ENCODE results near the gene ARHGAP18.

Gene ARHGAP18

GRCh38 chr6:129624488-129624887, 85.5 kb downstream of the ARHGAP18 start:
- in situ Hi-C loops (cut with HindIII; ENCODE audit: low sequenced_read_pairs) = no loop called here

- in situ Hi-C loops (cut with HindIII; ENCODE audit: low sequenced_read_pairs) = no loop called here
These were observed 86.8 kb downstream of the ARHGAP18 start for GRCh38 chr6:129623008-129623732.

DNA sequence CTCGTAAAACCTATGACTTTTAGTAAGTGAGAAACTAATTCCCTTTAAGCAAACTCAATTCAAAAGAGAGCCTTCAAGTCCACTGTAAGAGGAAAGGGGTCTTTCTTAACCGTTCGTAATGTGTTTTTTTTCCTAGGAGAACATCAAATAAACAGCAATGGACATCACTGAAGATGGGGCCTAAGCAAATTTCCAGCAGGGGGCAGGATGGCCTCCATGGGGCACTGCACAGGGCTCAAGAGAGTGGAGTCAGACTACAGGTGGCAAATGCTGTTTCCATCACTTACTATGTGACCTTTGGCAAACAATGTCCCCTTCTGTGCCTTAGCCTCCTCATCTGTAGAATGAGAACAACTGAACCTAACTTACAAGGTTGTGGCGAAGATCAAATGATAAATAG, 88.7 kb downstream of the ARHGAP18 start:
- in situ Hi-C loops (cut with HindIII; ENCODE audit: low sequenced_read_pairs) = no loop called here

DNA sequence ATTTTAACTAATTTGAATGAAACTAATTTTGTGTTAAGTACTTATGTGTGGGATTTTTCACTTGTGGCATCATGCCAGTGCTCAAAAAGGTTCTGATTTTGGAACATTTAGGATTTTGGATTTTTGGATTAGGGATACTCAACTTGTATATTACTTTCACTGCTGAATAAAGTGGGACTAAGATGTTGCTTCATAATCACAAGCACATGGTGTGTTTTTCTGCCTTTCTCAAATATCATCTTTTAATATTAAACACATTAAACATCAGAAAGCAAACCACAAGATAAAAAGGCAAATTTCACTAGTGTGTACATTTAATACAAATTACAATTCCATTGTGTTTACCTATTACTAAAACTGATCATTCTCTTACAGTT, 89.8 kb downstream of the ARHGAP18 start:
- in situ Hi-C loops (cut with HindIII; ENCODE audit: low sequenced_read_pairs) = no loop called here

DNA sequence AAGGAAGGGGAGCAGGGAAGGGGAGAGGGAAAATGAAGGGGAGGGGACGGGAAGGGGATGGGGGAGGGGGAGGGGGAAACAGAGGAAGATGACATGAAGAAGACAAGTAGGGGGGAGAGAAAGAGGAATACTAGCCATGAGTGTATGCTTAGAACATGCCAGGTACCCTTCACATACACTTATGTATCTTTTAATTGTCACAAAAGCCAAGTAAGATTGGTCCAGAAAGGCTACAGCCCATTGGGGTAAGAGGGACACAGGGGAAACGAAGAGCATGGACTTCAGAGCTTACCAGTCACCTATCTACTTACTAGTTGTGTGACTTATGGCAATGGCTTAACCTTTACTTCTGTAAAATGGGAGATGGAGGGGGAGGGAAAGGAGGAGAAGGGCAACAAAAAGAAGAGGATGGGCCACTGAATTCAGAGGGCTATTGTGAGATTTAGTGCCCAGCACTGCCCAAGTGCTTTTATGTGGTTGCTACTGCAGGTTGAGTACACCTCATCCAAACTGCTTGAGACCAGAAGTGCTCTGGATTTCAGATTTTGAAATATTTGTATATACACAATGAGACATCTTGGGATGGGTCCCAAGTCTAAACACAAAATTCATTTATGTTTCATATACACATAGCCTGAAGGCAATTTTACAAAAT, 90.3 kb downstream of the ARHGAP18 start:
- in situ Hi-C loops (cut with HindIII; ENCODE audit: low sequenced_read_pairs) = no loop called here

GRCh38 chr6:129617986-129618385, 92.0 kb downstream of the ARHGAP18 start:
- in situ Hi-C loops (cut with HindIII; ENCODE audit: low sequenced_read_pairs) = no loop called here

DNA sequence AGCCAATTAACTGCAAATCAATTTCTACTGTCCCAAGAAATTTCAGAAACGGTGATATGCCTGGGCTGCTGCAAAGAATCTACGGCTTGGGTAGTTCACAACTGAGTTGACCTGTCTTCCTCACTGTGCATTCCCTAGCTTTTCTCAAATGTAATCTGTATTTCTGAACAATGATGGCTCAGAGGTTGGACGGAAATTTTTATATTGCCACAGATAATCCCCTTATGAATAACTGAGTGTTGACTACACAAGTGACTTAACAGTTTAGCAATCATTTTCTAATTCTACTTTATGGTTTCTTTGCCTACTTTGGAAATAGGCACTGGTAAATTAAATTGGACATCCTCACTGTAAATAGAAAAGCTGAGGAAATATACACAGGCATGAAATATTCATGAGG, 94.5 kb downstream of the ARHGAP18 start:
- in situ Hi-C loops (cut with HindIII; ENCODE audit: low sequenced_read_pairs) = no loop called here

DNA sequence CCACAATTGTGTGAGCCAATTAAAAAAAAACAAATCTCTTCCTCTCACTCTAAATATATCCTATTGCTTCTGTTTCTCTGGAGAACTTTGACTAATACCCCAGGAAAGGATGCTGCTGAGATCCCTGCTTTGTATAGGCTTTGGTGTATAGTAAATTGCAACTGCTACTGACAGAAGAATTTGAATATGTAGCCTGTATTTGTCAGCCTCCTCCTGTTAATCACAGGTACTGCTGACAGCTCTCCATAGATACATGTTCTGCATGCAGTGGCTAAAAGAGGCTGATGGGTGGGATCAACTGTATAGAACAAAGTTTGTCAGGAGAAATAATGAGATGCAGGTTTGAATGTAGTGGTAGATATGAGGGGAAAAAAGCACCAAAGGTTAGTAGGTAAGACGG, 95.0 kb downstream of the ARHGAP18 start:
- in situ Hi-C loops (cut with HindIII; ENCODE audit: low sequenced_read_pairs) = no loop called here

DNA sequence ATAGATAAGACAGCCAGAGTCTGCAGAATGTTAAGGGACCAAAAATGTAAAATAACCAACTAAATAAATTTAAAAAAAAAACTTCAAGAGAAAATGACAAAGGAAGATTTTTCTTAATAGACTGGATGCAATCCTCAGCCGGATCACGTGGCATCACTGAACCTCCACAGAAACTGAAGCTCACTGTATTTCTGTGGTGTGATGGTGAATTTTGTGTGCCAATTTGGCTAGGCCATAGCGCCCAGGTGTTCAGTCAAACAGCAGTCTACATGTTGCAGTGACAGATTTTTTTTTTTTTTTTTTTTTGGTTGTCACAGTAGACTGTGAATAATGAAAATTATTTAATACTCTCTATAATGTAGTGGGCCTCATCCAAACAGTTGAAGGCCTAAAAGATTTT, 95.5 kb downstream of the ARHGAP18 start:
- in situ Hi-C loops (cut with HindIII; ENCODE audit: low sequenced_read_pairs) = no loop called here

DNA sequence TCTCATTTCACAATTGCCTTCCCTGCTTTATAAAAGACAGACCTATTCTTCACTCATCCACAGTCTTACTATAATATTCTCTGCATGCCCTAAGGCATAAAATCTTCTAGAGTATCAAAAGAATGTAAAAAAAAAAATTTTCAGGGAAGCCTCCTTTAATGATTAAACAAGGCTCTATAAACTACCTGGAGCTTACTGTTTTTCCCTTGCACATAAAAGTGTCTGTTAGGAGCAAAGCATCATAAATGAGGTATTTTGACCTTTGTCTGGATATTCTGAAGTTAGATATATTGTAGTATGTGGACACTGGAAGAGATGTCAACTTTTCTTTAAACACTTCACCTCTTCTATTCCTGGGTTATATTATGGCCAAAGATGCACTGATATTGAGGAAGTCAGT, 97.5 kb downstream of the ARHGAP18 start:
- in situ Hi-C loops (cut with HindIII; ENCODE audit: low sequenced_read_pairs) = no loop called here

DNA sequence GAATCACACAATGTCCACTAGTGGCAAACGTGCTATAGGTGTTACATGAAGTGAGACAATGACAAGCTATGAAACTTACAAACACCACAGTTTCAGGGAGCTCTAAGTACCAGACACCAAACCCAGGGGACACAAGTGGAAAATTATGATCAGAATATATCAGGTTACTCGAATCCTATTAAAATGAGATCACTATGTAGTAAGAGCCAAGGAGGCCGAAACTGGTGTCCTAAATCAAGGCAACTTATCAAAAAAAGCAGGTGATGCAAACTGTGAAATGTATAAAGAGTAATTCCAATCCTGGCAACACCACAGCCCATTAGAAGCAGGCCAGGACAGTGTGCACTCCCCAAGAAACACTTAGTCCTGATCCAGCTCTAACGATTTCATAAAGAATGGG, 100.3 kb downstream of the ARHGAP18 start:
- in situ Hi-C loops (cut with HindIII; ENCODE audit: low sequenced_read_pairs) = no loop called here

GRCh38 chr6:129608886-129609537, 101.0 kb downstream of the ARHGAP18 start:
- in situ Hi-C loops (cut with HindIII; ENCODE audit: low sequenced_read_pairs) = no loop called here

DNA sequence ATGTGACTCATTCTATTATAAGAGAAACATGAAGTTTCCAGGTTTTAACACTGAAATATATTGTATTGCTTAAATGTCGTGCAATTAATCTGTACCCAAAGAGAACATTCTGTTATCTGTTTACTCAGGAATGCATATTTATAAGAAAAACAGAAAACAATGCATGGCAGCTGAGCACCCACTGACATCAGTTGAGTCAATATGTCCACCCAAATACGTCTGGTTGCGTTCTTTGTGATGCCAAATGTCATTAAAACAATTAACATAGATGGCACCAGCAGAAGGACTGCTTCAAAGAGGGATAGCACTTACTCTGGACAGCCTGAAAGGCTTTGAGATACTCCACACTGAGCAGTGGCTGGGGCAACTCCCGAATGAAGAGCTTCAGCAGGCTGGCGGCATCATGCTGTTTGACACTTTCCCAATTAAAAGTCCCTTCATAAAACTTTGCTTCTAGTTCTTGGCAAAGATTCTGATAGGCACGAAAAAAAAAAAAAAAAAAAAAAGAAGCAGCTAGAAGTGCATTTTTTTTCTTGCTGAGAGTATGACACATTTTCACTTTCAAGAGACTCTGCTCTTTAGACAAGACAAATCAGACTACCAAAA, 102.3 kb downstream of the ARHGAP18 start:
- in situ Hi-C loops (cut with HindIII; ENCODE audit: low sequenced_read_pairs) = no loop called here

GRCh38 chr6:129606664-129607063, 103.3 kb downstream of the ARHGAP18 start:
- in situ Hi-C loops (cut with HindIII; ENCODE audit: low sequenced_read_pairs) = no loop called here

DNA sequence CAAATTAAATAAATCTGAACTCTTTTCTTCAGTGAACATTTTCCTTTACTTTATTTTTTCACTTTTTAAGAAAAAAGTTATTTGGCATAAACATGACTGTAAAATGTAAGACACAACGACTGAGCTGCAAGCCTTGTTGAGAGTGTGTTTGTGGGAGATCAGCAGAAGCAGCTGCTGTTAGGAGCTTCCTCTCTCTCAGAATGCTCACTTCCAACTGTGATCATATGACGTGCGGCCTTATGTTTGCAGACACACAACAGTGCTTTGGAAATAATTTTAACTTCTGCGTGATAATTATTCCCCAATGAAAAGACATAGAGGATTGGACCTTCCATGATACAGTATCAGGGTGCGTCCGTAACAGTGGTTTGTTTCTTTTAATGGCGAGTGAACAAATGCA, 104.0 kb downstream of the ARHGAP18 start:
- in situ Hi-C loops (cut with HindIII; ENCODE audit: low sequenced_read_pairs) = no loop called here

GRCh38 chr6:129605095-129605494, 104.9 kb downstream of the ARHGAP18 start:
- in situ Hi-C loops (cut with HindIII; ENCODE audit: low sequenced_read_pairs) = no loop called here

GRCh38 chr6:129604321-129604720, 105.7 kb downstream of the ARHGAP18 start:
- in situ Hi-C loops (cut with HindIII; ENCODE audit: low sequenced_read_pairs) = no loop called here

GRCh38 chr6:129603741-129604140, 106.2 kb downstream of the ARHGAP18 start:
- in situ Hi-C loops (cut with HindIII; ENCODE audit: low sequenced_read_pairs) = no loop called here

GRCh38 chr6:129601323-129601722, 108.7 kb downstream of the ARHGAP18 start:
- in situ Hi-C loops (cut with HindIII; ENCODE audit: low sequenced_read_pairs) = no loop called here

DNA sequence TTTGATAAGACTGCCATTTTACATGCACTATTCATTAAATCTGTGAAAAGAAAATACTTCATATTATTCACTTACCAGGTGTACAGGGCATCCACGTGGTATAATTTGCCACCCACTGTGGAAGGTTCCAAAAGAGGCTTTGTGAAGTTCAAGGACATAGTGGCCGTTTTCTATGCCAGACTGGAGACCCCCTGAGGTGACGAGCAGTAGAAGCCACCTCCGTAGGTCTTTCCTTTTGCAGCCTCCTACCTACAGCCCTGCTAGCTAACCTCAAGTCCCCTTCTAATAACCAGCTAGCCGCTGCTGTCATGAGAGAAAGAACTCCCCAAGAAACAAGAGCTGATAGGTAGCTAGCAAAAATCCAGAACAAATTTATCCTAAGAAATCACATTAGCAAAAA, 110.5 kb downstream of the ARHGAP18 start:
- in situ Hi-C loops (cut with HindIII; ENCODE audit: low sequenced_read_pairs) = loop anchor here (10.0 kb wide), 1 partner anchor 145 kb away; no protein-coding TSS in a partner anchor

Data from DLD1 (cell line).